ENCODE measurements around the gene STK32A. TPM values are rescaled to one million over a fixed set of nuclear protein-coding genes. Genes with fewer than 3 reads are reported as not detected.

The STK32A gene
- total and polyA plus RNA-seq, 2 experiments from 2014 or later = 2.4 to 2.8 TPM

- Mint-ChIP-seq H3K4me1 (no peaks in the 10 kb centered on the region), H3K27me3 (ENCODE audit: insufficient read depth, low read depth, poor library complexity) (peaks cover 2% of the 10 kb centered on the region), H3K9me3 (no peaks in the 10 kb centered on the region), H3K4me3 (no peak overlapping the region), H3K36me3 (ENCODE audit: low read depth) (no peaks in the 10 kb centered on the region), H3K27ac (no peak overlapping the region)
- Histone ChIP-seq H2AFZ (no peak overlapping the region), H3F3A (replicated peaks; ENCODE audit: low read depth) (no peaks in the 10 kb centered on the region), H4K20me1 (replicated peaks; ENCODE audit: insufficient read depth) (no peaks in the 10 kb centered on the region), H3K4me1 (ENCODE audit: insufficient read depth) (no peaks in the 10 kb centered on the region), H3K9me2 (ENCODE audit: insufficient read depth) (no peaks in the 10 kb centered on the region), H3K79me2 (replicated peaks; ENCODE audit: insufficient read depth) (no peaks in the 10 kb centered on the region), H3K4me3 (no peak overlapping the region), H3K27me3 (ENCODE audit: insufficient read depth) (no peaks in the 10 kb centered on the region), H3K36me3 (ENCODE audit: insufficient read depth) (no peaks in the 10 kb centered on the region), H3K27ac (ENCODE audit: low read depth) (no peak overlapping the region), H3K4me2 (no peak overlapping the region)
- DNase-seq (ENCODE audit: low spot score) (no peak), ATAC-seq (no peak)
- TF ChIP-seq NANOG (IDR thresholded peaks at IDR 0.05; ENCODE audit: borderline replicate concordance) = no peak
- TF ChIP-seq REST (IDR thresholded peaks at IDR 0.05; ENCODE audit: unreplicated experiment) = no peak
- TF ChIP-seq CREB1 (CRISPR knock-in tag; IDR thresholded peaks at IDR 0.05; ENCODE audit: low read depth) = no peak
- no peak for TF ChIP-seq EZH2 (IDR thresholded peaks at IDR 0.05; ENCODE audit: low read depth, unreplicated experiment)
- TF ChIP-seq STAT1 (IDR thresholded peaks at IDR 0.05; ENCODE audit: unreplicated experiment) = no peak
- TF ChIP-seq ZNF462 (CRISPR knock-in tag; IDR thresholded peaks at IDR 0.05) = no peak
- no peak for TF ChIP-seq ZNF331 (CRISPR knock-in tag; IDR thresholded peaks at IDR 0.05; ENCODE audit: low read depth)
- no peak for TF ChIP-seq ZNF114 (CRISPR knock-in tag; IDR thresholded peaks at IDR 0.05)
- TF ChIP-seq CTCF (conservative IDR thresholded peaks at IDR 0.05; ENCODE audit: low read depth in 2 of 2) = no peak
- TF ChIP-seq POLR2AphosphoS5 (IDR thresholded peaks at IDR 0.05; ENCODE audit: low read depth) = no peak
- TF ChIP-seq JUNB (IDR thresholded peaks at IDR 0.05; ENCODE audit: unreplicated experiment) = no peak
- no peak for TF ChIP-seq EZH2phosphoT487 (IDR thresholded peaks at IDR 0.05; ENCODE audit: unreplicated experiment)
- TF ChIP-seq ETS1 (IDR thresholded peaks at IDR 0.05) = no peak
These were observed 83.3 kb downstream of the STK32A start for GRCh38 chr5:147317978-147318684.
